ENCODE measurements around the gene MAP2K7.

Gene MAP2K7

DNA sequence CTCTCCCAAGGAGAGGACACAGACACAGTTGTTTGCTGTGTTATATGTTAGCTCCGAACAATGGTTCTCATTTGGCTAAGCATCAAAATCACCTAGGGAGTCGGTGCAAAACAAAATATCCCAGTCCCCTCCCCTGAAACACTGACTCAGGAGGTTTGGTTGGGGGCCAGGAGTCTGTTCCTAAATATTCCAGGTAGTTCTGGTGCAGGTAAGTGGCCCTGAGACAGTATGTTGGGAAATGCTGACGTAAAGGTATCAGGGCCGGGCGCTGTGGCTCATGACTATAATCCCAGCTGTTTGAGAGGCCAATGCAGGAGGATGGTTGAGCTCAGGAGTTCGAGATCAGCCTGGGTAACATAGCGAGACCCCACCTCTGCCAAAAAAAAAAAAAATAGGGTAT lies 2.3 kb upstream of the MAP2K7 start:
- in situ Hi-C loops (cut with HindIII; ENCODE audit: low pct_ligation_motif_present, low pct_unique_long_range_greater_than_20kb, low sequenced_read_pairs), result no loop called here
- no peak for DNase-seq

DNA sequence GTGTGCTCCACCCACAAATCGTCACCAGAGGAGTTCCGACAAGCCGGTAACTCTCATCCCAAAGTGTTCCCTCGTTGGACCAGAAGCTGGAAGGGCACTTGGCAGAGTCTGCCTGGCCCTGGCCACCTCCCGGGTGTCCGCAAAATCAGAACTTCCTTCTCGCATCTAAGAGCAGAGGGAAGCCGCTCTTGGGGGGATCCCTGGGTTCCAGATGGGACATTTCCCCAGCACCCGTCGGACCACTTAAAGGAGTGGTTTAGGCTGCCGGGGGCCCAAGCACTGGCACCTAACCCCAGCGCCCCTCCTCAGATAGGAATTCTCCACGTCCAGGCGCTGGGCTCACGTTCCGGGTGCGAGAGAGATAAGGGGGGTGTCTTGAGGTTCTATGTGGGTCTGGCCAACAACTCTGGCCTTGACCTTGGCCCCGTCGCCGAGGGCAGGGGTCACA lies 857 bp upstream of the MAP2K7 start:
- no peak for DNase-seq
- in situ Hi-C loops (cut with HindIII; ENCODE audit: low pct_ligation_motif_present, low pct_unique_long_range_greater_than_20kb, low sequenced_read_pairs), result no loop called here

DNA sequence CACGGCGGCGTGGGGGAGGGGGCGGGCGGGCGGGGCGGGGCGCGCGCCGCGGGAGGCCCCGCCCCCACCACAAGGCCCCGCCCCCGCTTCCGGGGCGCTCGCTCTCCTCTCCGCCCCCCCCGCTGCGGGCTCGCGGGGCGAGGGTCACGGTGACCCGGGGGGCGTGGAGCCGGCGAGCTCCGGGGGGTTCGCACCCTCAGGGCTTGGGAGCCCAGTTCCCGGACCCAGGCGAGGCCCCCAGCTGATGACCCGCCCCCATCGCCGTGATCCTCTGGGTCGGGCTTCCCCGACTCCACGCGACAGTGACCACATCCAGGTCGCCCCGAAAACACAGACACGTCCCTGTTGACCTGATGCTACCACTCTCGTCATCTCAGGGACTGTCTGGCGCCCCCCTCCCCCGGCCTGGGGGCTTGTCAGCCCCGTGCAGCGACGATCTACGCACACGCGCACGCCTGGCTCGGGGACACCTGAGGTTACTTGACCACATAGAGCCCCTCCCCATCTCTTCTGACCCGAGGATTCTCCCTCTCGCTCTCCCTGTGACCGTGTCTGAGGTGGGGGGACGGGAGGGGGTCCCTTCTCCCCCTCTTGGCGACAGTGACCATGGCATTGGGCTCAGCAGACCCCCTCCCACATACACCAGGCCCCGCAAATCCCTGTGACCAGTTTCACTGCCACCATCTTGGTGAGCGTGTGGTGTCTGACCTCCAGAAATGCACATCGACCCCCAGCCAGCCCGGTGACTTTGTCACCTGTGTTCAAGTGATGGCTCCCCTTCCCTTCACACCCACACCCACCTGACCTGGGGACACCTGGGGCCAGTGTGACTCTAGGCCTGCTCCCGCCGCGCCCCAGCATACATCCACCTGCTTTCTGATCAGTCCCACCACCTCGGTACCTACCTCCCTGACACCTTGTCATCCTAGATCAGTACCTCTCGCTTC lies 670 bp downstream of the MAP2K7 start:
- in situ Hi-C loops (cut with HindIII; ENCODE audit: low pct_ligation_motif_present, low pct_unique_long_range_greater_than_20kb, low sequenced_read_pairs), result no loop called here
- no peak for DNase-seq

DNA sequence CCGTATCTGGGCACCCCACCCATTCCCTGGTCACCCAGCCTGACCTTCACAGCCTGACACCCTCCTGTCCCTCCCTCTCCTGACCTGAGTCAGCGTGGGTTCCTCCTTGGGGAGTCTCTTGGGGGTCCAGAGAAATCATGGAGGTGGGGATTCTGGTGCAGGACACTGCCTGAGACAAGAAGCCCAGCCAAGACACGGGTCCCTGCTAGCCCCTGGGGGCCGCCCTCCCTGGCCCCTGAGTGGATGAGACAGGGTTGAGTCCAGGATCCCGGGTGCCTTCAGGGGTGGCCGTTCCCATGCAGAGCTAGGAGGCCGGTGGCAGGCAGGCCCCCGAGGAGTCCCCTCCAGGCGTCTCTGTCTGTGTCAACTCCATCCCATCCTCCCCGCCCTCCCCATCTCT lies 1.6 kb downstream of the MAP2K7 start:
- in situ Hi-C loops (cut with HindIII; ENCODE audit: low pct_ligation_motif_present, low pct_unique_long_range_greater_than_20kb, low sequenced_read_pairs), result no loop called here
- no peak for DNase-seq

DNA sequence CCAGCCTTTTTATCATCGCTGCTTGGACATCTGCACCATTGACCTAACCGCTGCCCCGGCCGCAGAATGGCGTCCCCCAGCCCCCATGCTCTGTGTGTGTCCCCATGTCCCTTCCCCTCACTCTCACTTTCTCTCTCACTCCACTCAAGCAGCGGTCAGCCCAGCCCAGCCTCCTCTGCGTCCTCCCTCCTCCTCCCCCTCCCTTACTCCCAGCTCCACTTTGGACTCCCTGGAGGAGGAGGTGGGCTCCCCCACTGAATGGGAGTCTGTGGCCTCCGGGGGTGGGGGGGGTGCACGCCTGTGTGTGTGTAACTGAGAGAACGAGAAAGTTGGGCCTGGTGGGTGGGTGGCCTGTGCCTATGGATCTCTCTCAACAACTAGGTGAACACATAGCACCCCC lies 2.2 kb downstream of the MAP2K7 start:
- in situ Hi-C loops (cut with HindIII; ENCODE audit: low pct_ligation_motif_present, low pct_unique_long_range_greater_than_20kb, low sequenced_read_pairs), result no loop called here

DNA sequence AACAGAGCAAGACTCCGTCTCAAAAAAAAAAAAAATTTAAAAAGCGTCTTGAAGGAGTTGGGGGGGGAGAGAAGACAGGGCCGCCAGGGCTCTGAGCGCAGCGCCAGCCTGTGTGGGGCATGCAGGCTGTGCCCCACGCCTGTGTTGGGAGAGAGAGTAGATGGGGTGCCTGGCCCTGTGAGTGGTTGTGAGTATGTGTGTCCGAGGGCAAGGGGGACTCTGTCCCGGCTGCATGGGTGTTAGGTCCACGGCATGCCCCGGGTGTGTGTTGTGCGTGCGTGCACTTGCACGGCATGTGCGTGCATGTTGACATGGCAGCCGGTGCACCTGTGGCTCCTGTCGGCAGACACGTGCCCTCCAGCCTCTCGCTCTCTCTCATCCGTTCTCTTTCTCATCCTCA lies 3.4 kb downstream of the MAP2K7 start:
- in situ Hi-C loops (cut with HindIII; ENCODE audit: low pct_ligation_motif_present, low pct_unique_long_range_greater_than_20kb, low sequenced_read_pairs), result no loop called here
- DNase-seq, result no peak

More for the DNA sequence above, 2.2 kb downstream of the MAP2K7 start:
- DNase-seq, result no peak

DNA sequence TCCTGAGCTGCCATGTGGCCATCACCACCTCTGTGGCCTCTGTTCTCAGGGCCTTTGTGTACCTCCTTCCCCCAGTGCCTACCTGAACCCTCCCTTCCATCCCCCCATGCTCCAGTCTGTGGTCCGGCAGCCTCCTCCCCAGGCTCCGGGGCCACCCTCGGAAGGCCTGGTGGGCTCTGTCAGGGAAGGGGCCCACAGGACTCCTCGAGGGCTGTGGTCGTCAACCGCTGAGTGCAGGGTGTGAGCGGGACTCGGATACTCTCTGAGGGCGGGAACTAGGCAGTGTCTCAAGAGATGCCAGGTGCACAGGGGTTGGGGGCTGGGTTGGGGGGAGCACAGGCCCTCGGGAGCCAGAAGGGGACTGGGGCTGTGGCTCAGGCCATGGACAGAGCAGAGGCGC lies 3.9 kb downstream of the MAP2K7 start:
- no peak for DNase-seq
- in situ Hi-C loops (cut with HindIII; ENCODE audit: low pct_ligation_motif_present, low pct_unique_long_range_greater_than_20kb, low sequenced_read_pairs), result no loop called here

DNA sequence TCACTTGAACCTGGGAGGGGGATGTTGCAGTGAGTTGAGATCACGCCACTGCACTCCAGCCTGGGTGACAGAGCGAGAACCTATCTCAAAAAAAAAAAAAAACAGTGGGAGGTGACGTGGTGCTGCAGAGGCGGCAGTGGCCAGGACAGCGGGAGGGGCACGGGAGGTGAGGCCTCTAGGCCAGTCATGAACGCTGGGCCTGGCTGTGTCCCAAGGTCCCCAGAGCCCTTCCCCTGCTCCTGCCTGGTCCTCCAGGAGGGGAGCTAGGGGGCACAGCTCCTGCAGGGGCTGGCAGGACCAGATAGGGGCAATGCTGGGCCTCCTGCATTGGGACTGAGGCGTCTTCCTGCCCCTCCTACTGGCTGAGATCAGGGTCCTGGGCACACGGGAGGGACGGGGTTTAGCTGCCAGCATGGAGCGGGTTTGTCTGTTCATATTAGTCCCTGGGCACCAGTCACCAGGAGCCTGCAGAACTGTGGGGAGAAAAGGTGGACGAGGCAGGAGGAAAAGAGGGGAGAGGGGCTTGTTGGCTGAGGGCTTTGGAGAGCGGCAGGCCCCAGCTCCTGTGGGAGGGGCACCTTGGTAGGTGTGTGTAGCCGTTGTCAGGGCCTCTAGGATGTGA lies 4.5 kb downstream of the MAP2K7 start:
- in situ Hi-C loops (cut with HindIII; ENCODE audit: low pct_ligation_motif_present, low pct_unique_long_range_greater_than_20kb, low sequenced_read_pairs), result no loop called here
- no peak for DNase-seq

DNA sequence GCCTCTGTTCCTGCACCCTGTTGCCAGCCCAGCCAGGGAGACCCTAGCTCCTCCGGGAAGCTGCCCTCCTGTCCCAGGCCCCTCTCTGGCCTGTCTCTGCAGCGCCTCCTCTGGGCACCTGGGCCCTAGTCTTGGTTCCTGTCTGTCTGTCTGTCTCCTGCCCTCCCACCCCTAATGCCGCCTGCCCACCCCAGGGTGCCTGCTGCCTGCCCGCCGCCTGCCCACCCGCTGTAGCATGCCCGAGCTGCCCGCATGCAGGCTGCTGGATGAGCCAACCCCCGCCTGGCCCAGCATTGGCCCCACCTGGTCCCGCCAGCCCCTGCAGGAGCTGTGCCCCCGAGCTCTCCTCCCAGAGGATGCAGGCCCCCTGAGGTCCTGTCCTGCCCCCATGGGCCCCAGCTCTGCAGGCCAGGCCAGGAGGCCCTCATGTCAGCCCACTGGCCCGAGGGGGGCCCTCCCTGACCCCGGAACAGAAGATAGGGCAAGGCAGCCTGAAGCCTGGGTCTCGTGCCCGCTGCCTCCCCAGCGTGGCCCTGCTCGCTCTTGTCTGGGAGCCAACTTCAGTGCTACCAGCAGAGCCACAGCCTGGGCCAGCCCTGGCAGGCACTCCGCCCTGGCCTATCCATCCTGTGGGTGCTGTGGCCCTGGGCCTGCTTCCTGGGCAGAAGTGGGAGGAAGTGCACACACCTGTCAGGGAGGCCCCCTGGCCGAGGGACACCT lies 5.2 kb downstream of the MAP2K7 start:
- DNase-seq, result no peak
- in situ Hi-C loops (cut with HindIII; ENCODE audit: low pct_ligation_motif_present, low pct_unique_long_range_greater_than_20kb, low sequenced_read_pairs), result no loop called here

DNA sequence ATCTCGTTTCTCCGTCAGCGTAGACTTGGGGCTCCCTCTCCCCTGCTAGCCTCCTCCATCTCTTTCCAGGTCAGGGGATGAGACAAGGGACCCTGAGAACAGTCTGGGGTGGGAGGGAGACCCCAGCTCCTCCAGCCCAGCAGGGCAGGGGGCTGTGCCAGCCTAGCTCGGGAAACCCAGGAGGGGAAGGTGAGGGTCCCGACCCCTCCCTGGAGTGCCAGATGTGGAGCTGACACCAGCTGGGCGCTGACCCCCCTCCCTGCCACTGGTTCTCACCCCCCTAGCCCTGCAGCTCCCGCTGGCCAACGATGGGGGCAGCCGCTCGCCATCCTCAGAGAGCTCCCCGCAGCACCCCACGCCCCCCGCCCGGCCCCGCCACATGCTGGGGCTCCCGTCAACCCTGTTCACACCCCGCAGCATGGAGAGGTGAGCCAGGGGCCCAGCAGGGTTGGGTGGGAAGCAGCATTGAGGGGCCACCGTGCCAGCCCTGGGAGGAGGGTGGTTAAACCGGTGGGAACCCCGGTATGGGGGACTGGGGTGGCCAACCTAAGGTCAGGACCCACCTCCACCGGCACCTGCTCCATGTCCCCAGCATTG lies 5.9 kb downstream of the MAP2K7 start:
- DNase-seq, result no peak
- in situ Hi-C loops (cut with HindIII; ENCODE audit: low pct_ligation_motif_present, low pct_unique_long_range_greater_than_20kb, low sequenced_read_pairs), result no loop called here

DNA sequence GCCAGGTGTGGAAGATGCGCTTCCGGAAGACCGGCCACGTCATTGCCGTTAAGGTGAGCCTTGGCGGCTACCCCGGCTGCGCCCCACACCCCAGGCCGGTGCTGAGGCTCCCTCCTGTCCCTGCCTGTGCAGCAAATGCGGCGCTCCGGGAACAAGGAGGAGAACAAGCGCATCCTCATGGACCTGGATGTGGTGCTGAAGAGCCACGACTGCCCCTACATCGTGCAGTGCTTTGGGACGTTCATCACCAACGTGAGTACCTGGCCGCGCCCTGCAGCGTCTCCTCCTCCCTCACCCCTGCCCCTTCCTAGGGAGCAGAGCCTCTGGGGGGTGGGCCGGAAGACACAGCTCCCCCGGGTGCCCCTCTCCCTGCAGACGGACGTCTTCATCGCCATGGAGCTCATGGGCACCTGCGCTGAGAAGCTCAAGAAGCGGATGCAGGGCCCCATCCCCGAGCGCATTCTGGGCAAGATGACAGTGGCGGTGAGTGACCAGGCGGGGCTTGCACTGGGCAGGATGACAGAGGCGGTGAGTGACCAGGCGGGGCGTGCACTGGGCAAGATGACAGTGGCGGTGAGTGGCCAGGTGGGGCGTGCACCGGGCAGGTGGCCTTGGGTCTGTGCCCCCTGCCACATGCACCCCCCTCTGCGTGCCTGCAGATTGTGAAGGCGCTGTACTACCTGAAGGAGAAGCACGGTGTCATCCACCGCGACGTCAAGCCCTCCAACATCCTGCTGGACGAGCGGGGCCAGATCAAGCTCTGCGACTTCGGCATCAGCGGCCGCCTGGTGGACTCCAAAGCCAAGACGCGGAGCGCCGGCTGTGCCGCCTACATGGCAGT lies 6.9 kb downstream of the MAP2K7 start:
- in situ Hi-C loops (cut with HindIII; ENCODE audit: low pct_ligation_motif_present, low pct_unique_long_range_greater_than_20kb, low sequenced_read_pairs), result no loop called here
- DNase-seq, result no peak

DNA sequence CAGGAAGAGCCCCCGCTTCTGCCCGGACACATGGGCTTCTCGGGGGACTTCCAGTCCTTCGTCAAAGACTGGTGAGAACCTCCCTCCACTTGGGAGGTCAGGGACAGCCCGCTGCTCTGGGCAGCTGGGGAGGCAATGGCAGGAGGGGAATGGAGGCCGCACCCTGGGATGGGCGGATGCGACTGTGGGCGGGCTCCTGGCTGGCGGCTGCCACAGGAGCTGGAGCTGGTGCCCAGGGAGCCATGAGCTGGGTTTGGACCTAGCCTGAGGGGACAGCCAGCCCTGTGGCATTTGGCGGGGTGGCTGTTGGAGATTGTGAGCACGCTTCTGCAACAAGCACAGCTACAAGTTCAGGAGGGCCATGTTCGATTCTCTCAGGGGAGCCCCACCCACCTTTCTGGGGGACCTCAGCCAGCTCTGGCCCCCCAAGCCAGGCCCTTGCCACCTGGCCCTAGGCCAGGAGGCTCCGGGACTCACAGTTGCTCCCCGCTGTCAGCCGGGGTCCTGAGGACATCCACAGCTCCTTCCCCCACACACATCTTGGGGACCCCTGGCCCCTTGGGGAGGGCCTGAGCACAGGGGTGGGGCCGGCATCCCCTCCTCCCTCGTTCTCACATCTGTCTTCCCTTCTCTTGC lies 7.9 kb downstream of the MAP2K7 start:
- in situ Hi-C loops (cut with HindIII; ENCODE audit: low pct_ligation_motif_present, low pct_unique_long_range_greater_than_20kb, low sequenced_read_pairs), result no loop called here
- no peak for DNase-seq

DNA sequence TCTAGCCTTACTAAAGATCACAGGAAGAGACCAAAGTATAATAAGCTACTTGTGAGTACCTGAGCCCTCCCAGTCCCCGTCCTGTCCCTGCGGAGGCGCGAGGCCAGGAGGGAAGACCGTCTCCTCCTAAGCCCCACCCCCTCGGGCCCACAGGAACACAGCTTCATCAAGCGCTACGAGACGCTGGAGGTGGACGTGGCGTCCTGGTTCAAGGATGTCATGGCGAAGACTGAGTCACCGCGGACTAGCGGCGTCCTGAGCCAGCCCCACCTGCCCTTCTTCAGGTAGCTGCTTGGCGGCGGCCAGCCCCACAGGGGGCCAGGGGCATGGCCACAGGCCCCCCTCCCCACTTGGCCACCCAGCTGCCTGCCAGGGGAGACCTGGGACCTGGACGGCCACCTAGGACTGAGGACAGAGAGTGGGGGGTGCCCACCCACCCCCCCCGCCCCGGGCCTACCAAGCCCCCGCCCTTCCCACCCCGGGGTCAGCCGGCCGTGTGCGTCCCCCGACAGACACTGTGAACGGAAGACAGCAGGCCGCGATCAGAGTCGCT lies 8.5 kb downstream of the MAP2K7 start:
- no peak for DNase-seq
- in situ Hi-C loops (cut with HindIII; ENCODE audit: low pct_ligation_motif_present, low pct_unique_long_range_greater_than_20kb, low sequenced_read_pairs), result no loop called here

DNA sequence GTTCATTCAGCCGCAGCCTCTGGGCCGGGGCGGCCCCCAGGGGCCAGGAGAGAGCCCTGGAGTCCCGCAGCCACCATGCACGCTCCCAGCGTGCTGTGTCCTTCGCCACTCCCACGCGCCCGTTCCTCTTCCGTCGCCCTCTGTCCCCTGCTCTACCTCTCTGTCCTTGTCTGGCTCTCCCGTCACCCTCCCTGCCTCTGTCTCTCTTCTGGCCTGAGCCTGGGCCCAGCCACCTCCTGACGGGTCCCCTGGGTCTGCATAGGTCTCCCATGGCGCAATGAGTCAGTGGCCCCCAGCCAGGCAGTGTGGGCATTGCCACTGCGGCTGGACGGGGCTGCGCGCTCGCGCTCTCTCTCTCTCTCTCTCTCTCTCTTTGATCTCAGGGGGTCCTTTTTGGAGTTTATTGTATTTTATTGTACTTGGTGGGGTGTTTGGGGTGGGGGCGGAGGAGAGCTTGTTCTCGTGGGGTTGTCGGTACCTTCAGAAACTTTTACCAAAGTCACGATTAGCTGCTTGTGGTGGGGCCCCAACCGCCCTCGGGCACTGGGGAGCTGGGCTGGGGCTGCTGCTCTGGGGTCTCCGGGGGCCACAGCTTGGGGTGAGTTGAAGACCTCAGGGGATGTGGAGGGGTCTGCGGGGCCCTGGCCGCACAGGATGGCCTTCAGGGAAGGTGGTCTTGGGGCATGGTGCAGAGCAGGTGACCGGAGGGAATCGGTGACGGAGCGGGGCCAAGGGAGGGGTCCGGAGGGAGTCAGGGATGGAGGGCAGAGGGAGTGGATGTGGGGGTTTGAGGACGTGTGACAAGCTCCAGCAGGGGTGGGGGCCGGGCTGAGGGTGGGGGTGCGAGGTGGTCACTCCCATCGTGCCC lies 9.3 kb downstream of the MAP2K7 start:
- in situ Hi-C loops (cut with HindIII; ENCODE audit: low pct_ligation_motif_present, low pct_unique_long_range_greater_than_20kb, low sequenced_read_pairs), result no loop called here
- no peak for DNase-seq

DNA sequence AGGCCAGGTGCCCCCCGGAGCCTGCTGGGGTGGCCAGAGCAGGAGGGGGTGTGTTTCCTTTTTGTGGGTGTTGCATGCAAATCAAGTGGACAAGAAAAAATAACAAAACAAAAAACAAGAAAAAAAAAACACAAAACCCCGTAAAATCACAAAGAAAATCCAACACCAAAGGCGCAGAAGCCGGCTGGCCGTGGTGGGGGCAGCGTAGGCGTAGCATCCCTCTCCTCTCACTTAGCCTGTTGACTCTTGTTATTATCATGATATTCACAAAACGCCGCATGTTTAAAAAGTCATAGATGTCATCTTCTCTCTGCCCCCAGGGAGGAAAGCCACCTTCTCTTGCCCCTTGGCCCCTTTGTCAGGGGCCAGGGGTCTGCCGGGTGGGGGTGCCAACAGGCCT lies 10.0 kb downstream of the MAP2K7 start:
- no peak for DNase-seq
- in situ Hi-C loops (cut with HindIII; ENCODE audit: low pct_ligation_motif_present, low pct_unique_long_range_greater_than_20kb, low sequenced_read_pairs), result no loop called here

DNA sequence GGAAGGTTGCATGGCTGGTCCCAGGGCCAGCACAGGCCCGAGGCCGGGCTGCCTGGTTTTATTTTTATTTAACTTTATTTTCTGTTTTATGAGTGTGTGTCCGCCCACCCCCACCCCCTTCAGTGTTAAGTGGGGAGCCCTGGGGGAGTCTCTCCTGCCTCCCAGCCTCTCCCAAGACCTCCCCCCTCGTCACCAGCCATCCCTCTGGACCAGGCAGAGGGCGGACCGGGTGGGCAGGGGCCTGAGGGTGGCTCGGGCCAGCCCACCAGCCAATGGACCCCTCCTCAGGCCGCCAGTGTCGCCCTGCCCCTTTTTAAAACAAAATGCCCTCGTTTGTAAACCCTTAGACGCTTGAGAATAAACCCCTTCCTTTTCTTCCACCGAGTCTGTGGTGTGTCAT lies 10.4 kb downstream of the MAP2K7 start:
- no peak for DNase-seq
- in situ Hi-C loops (cut with HindIII; ENCODE audit: low pct_ligation_motif_present, low pct_unique_long_range_greater_than_20kb, low sequenced_read_pairs), result no loop called here

DNA sequence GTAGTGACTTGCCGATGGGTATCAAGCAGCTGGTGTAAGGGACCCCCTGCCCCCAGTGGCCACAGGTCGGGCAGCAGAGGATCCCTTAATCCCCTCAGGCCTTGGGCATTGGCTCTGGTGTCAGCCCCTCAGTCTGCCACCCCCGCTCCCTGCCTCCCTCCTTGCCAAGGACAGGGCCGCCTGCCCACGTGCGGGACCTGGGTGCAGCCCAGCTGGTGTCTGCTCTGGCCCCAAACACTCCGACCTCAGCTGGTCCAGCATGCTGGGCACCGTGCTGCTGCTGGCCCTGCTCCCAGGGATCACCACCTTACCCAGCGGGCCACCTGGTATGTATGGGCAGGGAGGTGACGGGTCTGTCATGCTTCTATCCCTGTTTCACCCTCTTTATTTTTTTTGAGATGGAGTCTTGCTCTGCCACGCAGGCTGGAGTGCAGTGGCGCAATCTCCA lies 10.9 kb downstream of the MAP2K7 start, which contains the start of gene TGFBR3L:
TSS of gene TGFBR3L (plus strand) at position 233 of the 448 bp plus-strand sequence.
- in situ Hi-C loops (cut with HindIII; ENCODE audit: low pct_ligation_motif_present, low pct_unique_long_range_greater_than_20kb, low sequenced_read_pairs), result no loop called here

More for the DNA sequence above, 10.9 kb downstream of the MAP2K7 start, which contains the start of gene TGFBR3L:
- DNase-seq, result no peak
